Ectodermal cell (in vitro differentiated cells): ENCODE results near the gene SH2D3A.
"Not testable (repeated sequence)": the region's sequence is repeated elsewhere in the genome, so short reads cannot be mapped to it uniquely, and the experiment has no call there.

Experiments used
- H3K27ac ChIP-seq: 2 replicates; pipeline ENCODE4 v1.7.0; 2013; ENCODE audit warnings: mild to moderate bottlenecking, low read depth, low read length; ENCODE audit not compliant: insufficient read depth, poor library complexity, severe bottlenecking
- H3K27me3 ChIP-seq: 2 replicates; pipeline ENCODE4 v1.7.0; 2013; ENCODE audit warnings: mild to moderate bottlenecking, low read length; ENCODE audit not compliant: insufficient read depth, control insufficient read depth, poor library complexity, severe bottlenecking
- H3K36me3 ChIP-seq: one replicate; pipeline ENCODE4 v1.7.0; 2013; ENCODE audit warnings: low read length; ENCODE audit not compliant: control insufficient read depth, insufficient read depth
- H3K4me1 ChIP-seq: one replicate; pipeline ENCODE4 v1.7.0; 2013; ENCODE audit warnings: low read length; ENCODE audit not compliant: control insufficient read depth, insufficient read depth
- H3K4me3 ChIP-seq: 2 replicates; pipeline ENCODE4 v1.7.0; 2013; ENCODE audit warnings: low read depth, low read length, control low read depth; ENCODE audit not compliant: insufficient read depth
- H3K9me3 ChIP-seq: 2 replicates; pipeline ENCODE4 v1.7.0; 2013; ENCODE audit warnings: mild to moderate bottlenecking, low read length, moderate library complexity; ENCODE audit not compliant: control insufficient read depth
- WGBS, 2 experiments: methylation state at CpG; one replicate each; pipeline ENCODE4 v1.1.7; 2013; ENCODE audit warnings: missing lambda C conversion rate in 2 of 2; 5-methylcytosine and 5-hydroxymethylcytosine counted together

SH2D3A gene

GRCh38 chr19:6772866-6773322 lies 5.7 kb upstream of the SH2D3A start:
- no peaks in the 10 kb centered on the region for H3K4me1 ChIP-seq
- H3K9me3 ChIP-seq: no peaks in the 10 kb centered on the region
- H3K4me3 ChIP-seq: no peak overlapping the region
- H3K27me3 ChIP-seq: peaks cover 4% of the 10 kb centered on the region
- 84 to 89% methylated on average over 14 of the region's 14 CpGs for WGBS, 2 experiments
- H3K27ac ChIP-seq: no peak overlapping the region
- H3K36me3 ChIP-seq: no peaks in the 10 kb centered on the region

- Histone ChIP-seq H3K9me3 (no peaks in the 10 kb centered on the region), H3K36me3 (no peaks in the 10 kb centered on the region), H3K27ac (no peak within 1 kb of the TSS), H3K4me3 (no peak within 1 kb of the TSS), H3K4me1 (no peaks in the 10 kb centered on the region), H3K27me3 (peaks cover 10% of the 10 kb centered on the region)
- 85 to 88% methylated on average over 25 of the region's 25 CpGs for WGBS, 2 experiments
These were observed 5.0 kb upstream of the SH2D3A start, which contains the start of gene VAV1 for GRCh38 chr19:6772028-6772865. Gene VAV1 (plus strand): TSS chr19:6772708. CDS start chr19:6772808, 100 bp downstream.

DNA sequence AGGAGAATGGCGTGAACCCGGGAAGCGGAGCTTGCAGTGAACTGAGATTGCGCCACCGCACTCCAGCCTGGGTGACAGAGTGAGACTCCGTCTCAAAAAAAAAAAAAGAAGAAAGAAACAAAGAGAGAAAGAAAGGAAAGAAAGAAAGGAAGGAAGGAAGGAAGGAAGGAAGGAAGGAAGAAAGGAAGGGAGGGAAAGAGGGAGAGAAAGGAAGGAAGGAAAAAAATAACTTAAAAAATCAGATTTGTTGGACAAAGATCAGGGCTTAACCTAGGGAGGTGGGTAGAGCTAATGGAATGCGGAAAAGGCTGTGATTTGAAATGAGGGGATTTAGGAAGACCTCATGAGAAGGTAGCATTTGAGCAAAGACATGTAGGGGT lies 4.4 kb upstream of the SH2D3A start:
- H3K27ac ChIP-seq, H3K4me3 ChIP-seq: not testable (repeated sequence)
- 91 to 94% methylated on average over 7 of the region's 7 CpGs for WGBS, 2 experiments

DNA sequence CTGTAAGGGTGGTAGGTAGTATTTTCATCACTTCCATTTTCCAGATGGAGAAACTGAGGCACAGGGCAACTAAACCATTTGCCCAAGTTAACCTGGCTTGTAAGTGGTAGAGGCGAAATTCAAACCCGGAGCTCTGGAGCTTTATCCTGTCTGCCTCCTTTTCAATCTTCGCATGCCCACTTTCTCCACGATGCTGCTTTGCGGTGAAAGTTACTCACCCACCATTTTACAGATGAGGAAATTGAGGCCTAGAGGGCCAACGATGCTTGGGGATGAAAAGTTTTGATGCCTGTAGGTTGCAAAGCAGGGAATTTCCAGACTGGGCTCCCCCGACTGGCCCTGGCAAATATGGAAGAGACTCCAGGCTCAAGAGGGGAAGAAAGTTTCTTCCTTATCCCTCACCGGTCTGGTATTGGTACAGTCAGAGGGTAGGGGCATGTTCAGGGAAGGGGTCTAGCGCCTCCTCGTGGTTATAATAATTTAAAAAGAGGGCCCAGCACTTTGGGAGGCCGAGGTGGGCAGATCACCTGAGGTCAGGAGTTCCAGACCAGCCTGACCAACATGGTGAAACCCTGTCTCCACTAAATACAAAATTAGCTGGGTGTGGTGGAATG lies 1.9 kb upstream of the SH2D3A start:
- WGBS, 2 experiments: 55% methylated on average over 11 of the region's 11 CpGs

More for the DNA sequence above, 4.4 kb upstream of the SH2D3A start:
- H3K27me3 ChIP-seq: peaks cover 16% of the 10 kb centered on the region
- not testable (repeated sequence) for H3K9me3 ChIP-seq, H3K4me1 ChIP-seq, H3K36me3 ChIP-seq

DNA sequence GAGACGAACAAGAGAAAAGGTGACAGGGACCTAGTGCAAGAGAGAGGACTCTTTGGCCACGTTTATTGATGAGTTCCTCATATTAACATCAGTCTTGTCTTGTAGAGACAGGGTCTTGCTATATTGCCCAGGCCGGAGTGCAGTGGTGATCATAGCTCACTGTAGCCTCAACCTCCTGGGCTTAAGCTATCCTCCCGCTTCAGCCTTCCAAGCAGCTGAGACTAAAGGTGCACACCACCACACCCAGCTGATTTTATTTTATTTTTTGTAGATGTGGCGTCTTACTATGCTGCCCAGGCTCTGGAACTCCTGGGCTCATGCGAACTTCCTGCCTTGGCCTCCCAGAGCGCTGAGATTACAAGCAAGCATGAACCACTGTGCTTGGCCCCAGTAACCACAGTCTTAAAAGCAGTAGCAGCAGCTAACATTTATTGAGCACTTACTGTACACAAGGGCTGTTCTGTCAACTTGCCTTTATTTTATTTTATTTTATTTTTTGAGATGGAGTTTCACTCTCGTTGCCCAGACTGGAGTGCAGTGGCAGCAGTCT lies 1.1 kb upstream of the SH2D3A start:
- 78 to 80% methylated on average over 8 of the region's 8 CpGs for WGBS, 2 experiments
- H3K9me3 ChIP-seq: no peaks in the 10 kb centered on the region
- H3K4me1 ChIP-seq: peaks cover 4% of the 10 kb centered on the region
- H3K4me3 ChIP-seq: peak overlapping the region; percentile 41
- H3K27me3 ChIP-seq: peaks cover 26% of the 10 kb centered on the region
- no peaks in the 10 kb centered on the region for H3K36me3 ChIP-seq
- H3K27ac ChIP-seq: no peak overlapping the region

More for the DNA sequence above, 1.9 kb upstream of the SH2D3A start:
- peaks cover 26% of the 10 kb centered on the region for H3K27me3 ChIP-seq
- no peaks in the 10 kb centered on the region for H3K9me3 ChIP-seq
- H3K4me3 ChIP-seq: no peak overlapping the region
- H3K27ac ChIP-seq: no peak overlapping the region
- H3K4me1 ChIP-seq: peaks cover 4% of the 10 kb centered on the region
- H3K36me3 ChIP-seq: no peaks in the 10 kb centered on the region

GRCh38 chr19:6767081-6767356 lies 216 bp downstream of the SH2D3A start:
- Histone ChIP-seq H3K4me3 (peak overlapping the region; percentile 41), H3K27ac (no peak overlapping the region), H3K9me3 (no peaks in the 10 kb centered on the region), H3K4me1 (peaks cover 4% of the 10 kb centered on the region), H3K36me3 (no peaks in the 10 kb centered on the region), H3K27me3 (peaks cover 26% of the 10 kb centered on the region)
- WGBS, 2 experiments: 4 to 6% methylated on average over 15 of the region's 15 CpGs

DNA sequence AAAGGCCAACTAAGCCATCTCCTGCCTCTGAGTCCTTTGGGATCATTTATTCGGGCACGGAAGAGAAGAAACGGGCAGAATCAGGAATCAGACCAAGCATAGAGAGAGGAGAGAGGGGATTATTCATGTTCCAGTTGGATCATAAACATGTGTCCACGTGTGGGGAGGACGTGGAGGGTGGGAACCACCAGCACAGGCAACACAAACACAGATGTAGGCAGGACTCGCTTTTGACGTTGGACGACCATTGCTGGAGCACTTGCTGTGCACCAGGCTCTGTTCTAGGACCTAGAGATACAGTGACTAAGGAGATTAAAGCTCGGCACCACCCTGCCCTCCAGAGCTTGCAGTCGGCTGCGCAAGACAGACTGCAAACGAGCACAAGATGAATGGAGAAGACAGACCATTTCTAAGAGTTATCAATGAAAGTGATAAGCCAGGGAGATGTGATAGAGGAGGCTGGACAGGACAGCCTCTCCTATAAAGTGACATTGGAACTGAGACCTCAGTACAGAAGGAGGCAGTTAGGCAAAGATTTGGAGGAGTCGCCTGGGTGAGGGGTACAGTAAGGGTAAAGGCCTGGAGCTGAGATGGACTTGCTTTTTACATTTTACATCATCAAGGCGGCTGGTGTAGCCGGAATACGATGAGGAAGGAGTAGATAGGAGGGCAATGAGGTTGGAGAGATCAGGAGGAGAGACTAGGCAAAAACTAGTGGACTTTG lies 716 bp downstream of the SH2D3A start:
- H3K4me3 ChIP-seq: no peak overlapping the region

GRCh38 chr19:6765738-6766356 lies 1.4 kb downstream of the SH2D3A start:
- H3K27ac ChIP-seq: no peak overlapping the region
- no peak overlapping the region for H3K4me3 ChIP-seq

More for the DNA sequence above, 716 bp downstream of the SH2D3A start:
- no peaks in the 10 kb centered on the region for H3K36me3 ChIP-seq
- no peak overlapping the region for H3K27ac ChIP-seq
- 36 to 38% methylated on average over 16 of the region's 16 CpGs for WGBS, 2 experiments
- H3K27me3 ChIP-seq: peaks cover 26% of the 10 kb centered on the region
- H3K4me1 ChIP-seq: peaks cover 4% of the 10 kb centered on the region
- no peaks in the 10 kb centered on the region for H3K9me3 ChIP-seq

GRCh38 chr19:6762253-6762797 lies 4.9 kb downstream of the SH2D3A start:
- not testable (repeated sequence) for H3K4me1 ChIP-seq, H3K36me3 ChIP-seq, H3K9me3 ChIP-seq, H3K27ac ChIP-seq, H3K4me3 ChIP-seq
- peaks cover 17% of the 10 kb centered on the region for H3K27me3 ChIP-seq
- 89 to 90% methylated on average over 8 of the region's 8 CpGs for WGBS, 2 experiments

More at GRCh38 chr19:6765738-6766356, 1.4 kb downstream of the SH2D3A start:
- H3K36me3 ChIP-seq: no peaks in the 10 kb centered on the region
- no peaks in the 10 kb centered on the region for H3K9me3 ChIP-seq
- WGBS, 2 experiments: 43 to 44% methylated on average over 8 of the region's 8 CpGs
- H3K27me3 ChIP-seq: peaks cover 26% of the 10 kb centered on the region
- peaks cover 4% of the 10 kb centered on the region for H3K4me1 ChIP-seq
